Measurements from ENCODE around the gene RPS19BP1. TPM values are rescaled to one million over a fixed set of nuclear protein-coding genes. Genes with fewer than 3 reads are reported as not detected.

Gene RPS19BP1
- total RNA-seq, 2 experiments from 2014 or later = 65.8 to 69.7 TPM

GRCh38 chr22:39530116-39530515, 2.4 kb downstream of the RPS19BP1 start:
- Mint-ChIP-seq H3K27ac (peak overlapping the region; percentile 87), H3K9me3 (no peaks in the 10 kb centered on the region), H3K36me3 (ENCODE audit: low read depth) (peaks cover 60% of the 10 kb centered on the region), H3K4me1 (ENCODE audit: low read depth) (peaks cover 83% of the 10 kb centered on the region), H3K27me3 (no peaks in the 10 kb centered on the region), H3K4me3 (peak overlapping the region; percentile 82)
- H3K4me3 ChIP-seq (ENCODE audit: low read length) = no peak overlapping the region
- POLR2A ChIA-PET = interaction anchor here (1.4 to 5.1 kb wide), 4 partner anchors 8 to 514 kb away, joined by 5 to 129 read pairs (median 31); partner anchors contain the start of genes ATF4 and RPL3
- H3K27me3 ChIP-seq (ENCODE audit: control insufficient read depth in 1 of 2, insufficient read depth in 2 of 2, low read length in 2 of 2) = no peaks in the 10 kb centered on the region
- no peak for TF ChIP-seq CTCF (IDR thresholded peaks at IDR 0.05)
- no peaks in the 10 kb centered on the region for H3K9me3 ChIP-seq (ENCODE audit: control insufficient read depth in 1 of 2, insufficient read depth in 1 of 2, low read length in 2 of 2)
- H3K36me3 ChIP-seq (ENCODE audit: insufficient read depth, low read length) = peaks cover 34% of the 10 kb centered on the region
- no peak for ATAC-seq (ENCODE audit: poor library complexity)
- CTCF ChIA-PET = interaction anchor here (1.5 to 4.8 kb wide), 6 partner anchors 13 to 131 kb away, joined by 4 to 69 read pairs (median 18); partner anchors contain the start of genes ATF4 and TAB1
- DNase-seq = no peak
- H3K27ac ChIP-seq (ENCODE audit: low read depth in 1 of 2, low read length in 2 of 2) = no peak overlapping the region
- peaks cover 89% of the 10 kb centered on the region for H3K4me1 ChIP-seq (ENCODE audit: insufficient read depth, low read length)
- intact Hi-C loops (cut with DNase I, micrococcal nuclease) = loop anchor here (5.0 to 10.0 kb wide), 6 partner anchors 133 to 1107 kb away; partner anchors contain the start of genes TNRC6B (in 2 of the 2), CBX7 (in 1 of the 2), GRAP2 (in 1 of the 2) and MRTFA (in 1 of the 2)

GRCh38 chr22:39529487-39529851, 3.1 kb downstream of the RPS19BP1 start:
- H3K36me3 ChIP-seq (ENCODE audit: insufficient read depth, low read length) = peaks cover 34% of the 10 kb centered on the region
- no peaks in the 10 kb centered on the region for H3K9me3 Mint-ChIP-seq
- no peaks in the 10 kb centered on the region for H3K27me3 ChIP-seq (ENCODE audit: control insufficient read depth in 1 of 2, insufficient read depth in 2 of 2, low read length in 2 of 2)
- H3K36me3 Mint-ChIP-seq (ENCODE audit: low read depth) = peaks cover 67% of the 10 kb centered on the region
- H3K27me3 Mint-ChIP-seq = no peaks in the 10 kb centered on the region
- POLR2A ChIA-PET = interaction anchor here (1.0 to 5.1 kb wide), 16 partner anchors 7 to 795 kb away, joined by 3 to 129 read pairs (median 8); partner anchors contain the start of genes ATF4, MIEF1, RPL3 and SYNGR1
- TF ChIP-seq CTCF (IDR thresholded peaks at IDR 0.05) = peak; percentile 65
- H3K4me1 Mint-ChIP-seq (ENCODE audit: low read depth) = peaks cover 89% of the 10 kb centered on the region
- H3K27ac ChIP-seq (ENCODE audit: low read depth in 1 of 2, low read length in 2 of 2) = peak overlapping the region in 1 of 2 donors; percentile 19
- DNase-seq (no peak), ATAC-seq (ENCODE audit: poor library complexity) (no peak)
- H3K4me3 ChIP-seq (ENCODE audit: low read length) = no peak overlapping the region
- CTCF ChIA-PET = interaction anchor here (0.6 to 4.8 kb wide), 29 partner anchors 12 to 648 kb away, joined by 3 to 69 read pairs (median 4); partner anchors contain the start of genes ATF4, GRAP2, MIEF1 and RPL3
- H3K9me3 ChIP-seq (ENCODE audit: control insufficient read depth in 1 of 2, insufficient read depth in 1 of 2, low read length in 2 of 2) = no peaks in the 10 kb centered on the region
- intact Hi-C loops (cut with DNase I, micrococcal nuclease) = loop anchor here (1.0 to 5.0 kb wide), 7 partner anchors 15 to 657 kb away; partner anchors contain the start of gene CBX6 (in 1 of the 2)
- H3K4me1 ChIP-seq (ENCODE audit: insufficient read depth, low read length) = peaks cover 89% of the 10 kb centered on the region
- peak overlapping the region; percentile 82 for H3K4me3 Mint-ChIP-seq
- H3K27ac Mint-ChIP-seq = peak overlapping the region; percentile 87

- peak; percentile 88 to 97 (median 92) for DNase-seq
- H3K4me1 ChIP-seq (ENCODE audit: insufficient read depth, low read length) = peaks cover 90% of the 10 kb centered on the region
- CTCF ChIA-PET = interaction anchor here (0.5 to 4.8 kb wide), 38 partner anchors 11 to 798 kb away, joined by 3 to 69 read pairs (median 4); partner anchors contain the start of genes ATF4, GRAP2, MIEF1 and RPL3
- H3K27ac Mint-ChIP-seq = peak overlapping the region; percentile 87
- H3K27ac ChIP-seq (ENCODE audit: low read depth in 1 of 2, low read length in 2 of 2) = peak overlapping the region; percentile 20 to 39
- no peaks in the 10 kb centered on the region for H3K27me3 ChIP-seq (ENCODE audit: control insufficient read depth in 1 of 2, insufficient read depth in 2 of 2, low read length in 2 of 2)
- intact Hi-C loops (cut with DNase I, micrococcal nuclease) = loop anchor here (1.0 to 5.0 kb wide), 7 partner anchors 14 to 657 kb away; partner anchors contain the start of gene CBX6 (in 1 of the 2)
- H3K4me1 Mint-ChIP-seq (ENCODE audit: low read depth) = peaks cover 86% of the 10 kb centered on the region
- H3K36me3 Mint-ChIP-seq (ENCODE audit: low read depth) = peaks cover 72% of the 10 kb centered on the region
- H3K4me3 ChIP-seq (ENCODE audit: low read length) = peak overlapping the region; percentile 13
- H3K9me3 ChIP-seq (ENCODE audit: control insufficient read depth in 1 of 2, insufficient read depth in 1 of 2, low read length in 2 of 2) = no peaks in the 10 kb centered on the region
- H3K27me3 Mint-ChIP-seq = no peaks in the 10 kb centered on the region
- no peaks in the 10 kb centered on the region for H3K9me3 Mint-ChIP-seq
- POLR2A ChIA-PET = interaction anchor here (0.6 to 5.1 kb wide), 19 partner anchors 7 to 811 kb away, joined by 3 to 129 read pairs (median 6); partner anchors contain the start of genes ATF4, MIEF1, RPL3 and SYNGR1
- H3K4me3 Mint-ChIP-seq = peak overlapping the region; percentile 82
- peak; percentile 96 for TF ChIP-seq CTCF (IDR thresholded peaks at IDR 0.05)
- H3K36me3 ChIP-seq (ENCODE audit: insufficient read depth, low read length) = peaks cover 40% of the 10 kb centered on the region
- ATAC-seq (ENCODE audit: poor library complexity) = peak; percentile 51
Measured at GRCh38 chr22:39528681-39529486, 3.7 kb downstream of the RPS19BP1 start.

Measured in CD4-positive, alpha-beta T cell (primary cell).